ENCODE results near the gene CSTF2. TPM values are rescaled to one million over a fixed set of nuclear protein-coding genes. Genes with fewer than 3 reads are reported as not detected.

Gene CSTF2
- total and polyA plus RNA-seq, 2 donors (not counting 1 experiment from before 2014, with no cell fraction given): 11.4 to 16.3 TPM

DNA sequence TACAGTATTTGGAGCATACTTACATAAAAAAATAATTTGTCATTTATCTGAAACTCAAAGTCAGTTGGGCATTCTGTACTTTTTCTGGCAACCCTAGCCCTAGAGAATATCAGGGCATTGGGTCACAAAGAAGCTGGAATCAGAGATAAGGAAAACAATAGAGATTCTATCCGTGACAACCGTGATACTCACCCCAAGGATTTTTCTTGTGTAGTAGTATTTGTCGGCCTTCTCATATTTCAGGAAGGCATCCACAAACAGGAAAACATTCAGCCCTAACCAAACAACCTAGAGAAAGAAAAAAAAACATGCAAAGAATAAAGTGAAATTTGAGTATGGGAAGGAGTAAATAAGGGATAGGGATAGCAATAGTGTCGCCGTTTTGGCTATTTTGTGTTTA, 50.3 kb downstream of the CSTF2 start:
- H3K9ac ChIP-seq (ENCODE audit: insufficient read depth, low read length): no peak overlapping the region
- no peaks in the 10 kb centered on the region for H3K27me3 ChIP-seq (ENCODE audit: control insufficient read depth, insufficient read depth, low read length)
- H3K79me2 ChIP-seq (ENCODE audit: control insufficient read depth, insufficient read depth, low read length): no peaks in the 10 kb centered on the region
- no peak overlapping the region for H2AFZ ChIP-seq (ENCODE audit: low read length)
- no peak overlapping the region for H3K4me2 ChIP-seq (ENCODE audit: extremely low read depth, insufficient read depth, low read length)
- TF ChIP-seq, protein P1, sequence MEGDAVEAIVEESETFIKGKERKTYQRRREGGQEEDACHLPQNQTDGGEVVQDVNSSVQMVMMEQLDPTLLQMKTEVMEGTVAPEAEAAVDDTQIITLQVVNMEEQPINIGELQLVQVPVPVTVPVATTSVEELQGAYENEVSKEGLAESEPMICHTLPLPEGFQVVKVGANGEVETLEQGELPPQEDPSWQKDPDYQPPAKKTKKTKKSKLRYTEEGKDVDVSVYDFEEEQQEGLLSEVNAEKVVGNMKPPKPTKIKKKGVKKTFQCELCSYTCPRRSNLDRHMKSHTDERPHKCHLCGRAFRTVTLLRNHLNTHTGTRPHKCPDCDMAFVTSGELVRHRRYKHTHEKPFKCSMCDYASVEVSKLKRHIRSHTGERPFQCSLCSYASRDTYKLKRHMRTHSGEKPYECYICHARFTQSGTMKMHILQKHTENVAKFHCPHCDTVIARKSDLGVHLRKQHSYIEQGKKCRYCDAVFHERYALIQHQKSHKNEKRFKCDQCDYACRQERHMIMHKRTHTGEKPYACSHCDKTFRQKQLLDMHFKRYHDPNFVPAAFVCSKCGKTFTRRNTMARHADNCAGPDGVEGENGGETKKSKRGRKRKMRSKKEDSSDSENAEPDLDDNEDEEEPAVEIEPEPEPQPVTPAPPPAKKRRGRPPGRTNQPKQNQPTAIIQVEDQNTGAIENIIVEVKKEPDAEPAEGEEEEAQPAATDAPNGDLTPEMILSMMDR (conservative IDR thresholded peaks at IDR 0.05 in 1 of 2, IDR thresholded peaks at IDR 0.05 in 1 of 2; ENCODE audit: low read depth in 1 of 2, low read length in 2 of 2): no peak
- no peak for TF ChIP-seq EZH2 (IDR thresholded peaks at IDR 0.05; ENCODE audit: low read length, missing control alignments)
- H4K20me1 ChIP-seq (ENCODE audit: control insufficient read depth, extremely low read depth, insufficient read depth, low read length): no peaks in the 10 kb centered on the region
- no peaks in the 10 kb centered on the region for H3K4me1 ChIP-seq (ENCODE audit: control insufficient read depth, extremely low read depth, insufficient read depth, low read length)
- H3K9me3 ChIP-seq (ENCODE audit: control insufficient read depth, insufficient read depth, low read depth, low read length): no peaks in the 10 kb centered on the region
- H3K36me3 ChIP-seq (ENCODE audit: control insufficient read depth, insufficient read depth, low read length): no peaks in the 10 kb centered on the region
- DNase-seq (ENCODE audit: low read depth in 2 of 2): no peak
- no peak overlapping the region for H3K4me3 ChIP-seq (replicated peaks in 1 of 4; ENCODE audit: control extremely low read depth in 1 of 4, insufficient read depth in 1 of 4, low read depth in 3 of 4, low read length in 4 of 4)
- H3K27ac ChIP-seq (ENCODE audit: insufficient read depth, low read length): no peak overlapping the region

- no peak overlapping the region for H3K4me3 ChIP-seq (replicated peaks in 1 of 4; ENCODE audit: control extremely low read depth in 1 of 4, insufficient read depth in 1 of 4, low read depth in 3 of 4, low read length in 4 of 4)
These were observed 51.7 kb downstream of the CSTF2 start for GRCh38 chrX:100871594-100872560.

DNA sequence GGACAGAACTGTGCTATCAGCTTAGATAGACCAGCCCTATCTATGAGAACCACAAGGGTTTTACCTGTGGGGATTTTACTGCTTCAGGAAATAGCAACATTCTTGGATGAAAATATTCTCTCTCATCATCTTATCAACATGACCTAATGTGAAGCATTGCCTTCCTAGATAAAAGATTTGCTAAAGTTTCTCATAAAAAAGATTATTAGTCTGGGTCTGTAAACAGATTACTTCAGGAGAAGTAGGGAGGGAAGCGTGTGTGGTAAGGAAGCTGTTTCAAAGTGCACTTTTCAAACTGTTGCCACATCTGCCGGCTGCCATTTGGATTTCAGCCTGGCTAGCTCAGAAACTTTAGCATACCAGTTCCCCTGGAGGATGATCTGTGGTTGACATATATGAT, 54.1 kb downstream of the CSTF2 start, which contains the start of gene NOX1:
TSS of gene NOX1 (minus strand) at position 35 of the 400 bp plus-strand sequence. CDS start 220 bp downstream, outside the sequence.
- Histone ChIP-seq H3K4me1 (ENCODE audit: control insufficient read depth, extremely low read depth, insufficient read depth, low read length) (no peaks in the 10 kb centered on the region), H3K9ac (ENCODE audit: insufficient read depth, low read length) (no peak within 1 kb of the TSS), H3K27ac (ENCODE audit: insufficient read depth, low read length) (no peak within 1 kb of the TSS), H3K4me3 (replicated peaks in 1 of 4; ENCODE audit: control extremely low read depth in 1 of 4, insufficient read depth in 1 of 4, low read depth in 3 of 4, low read length in 4 of 4) (no peak within 1 kb of the TSS), H3K4me2 (ENCODE audit: extremely low read depth, insufficient read depth, low read length) (no peak within 1 kb of the TSS), H4K20me1 (ENCODE audit: control insufficient read depth, extremely low read depth, insufficient read depth, low read length) (no peaks in the 10 kb centered on the region), H3K79me2 (ENCODE audit: control insufficient read depth, insufficient read depth, low read length) (no peaks in the 10 kb centered on the region), H3K9me3 (ENCODE audit: control insufficient read depth, insufficient read depth, low read depth, low read length) (no peaks in the 10 kb centered on the region), H3K36me3 (ENCODE audit: control insufficient read depth, insufficient read depth, low read length) (no peaks in the 10 kb centered on the region), H3K27me3 (ENCODE audit: control insufficient read depth, insufficient read depth, low read length) (no peaks in the 10 kb centered on the region), H2AFZ (ENCODE audit: low read length) (no peak within 1 kb of the TSS)
- TF ChIP-seq, protein P1 (conservative IDR thresholded peaks at IDR 0.05 in 1 of 2, IDR thresholded peaks at IDR 0.05 in 1 of 2; ENCODE audit: low read depth in 1 of 2, low read length in 2 of 2): no peak
- no peak for TF ChIP-seq EZH2 (IDR thresholded peaks at IDR 0.05; ENCODE audit: low read length, missing control alignments)
- no peak for DNase-seq (ENCODE audit: low read depth in 2 of 2)

More at GRCh38 chrX:100871594-100872560, 51.7 kb downstream of the CSTF2 start:
- DNase-seq (ENCODE audit: low read depth in 2 of 2): peak; percentile 28 to 61
- Histone ChIP-seq H3K27me3 (ENCODE audit: control insufficient read depth, insufficient read depth, low read length) (no peaks in the 10 kb centered on the region), H3K27ac (ENCODE audit: insufficient read depth, low read length) (no peak overlapping the region), H3K79me2 (ENCODE audit: control insufficient read depth, insufficient read depth, low read length) (no peaks in the 10 kb centered on the region), H3K4me2 (ENCODE audit: extremely low read depth, insufficient read depth, low read length) (no peak overlapping the region), H3K36me3 (ENCODE audit: control insufficient read depth, insufficient read depth, low read length) (no peaks in the 10 kb centered on the region), H3K9me3 (ENCODE audit: control insufficient read depth, insufficient read depth, low read depth, low read length) (no peaks in the 10 kb centered on the region), H3K4me1 (ENCODE audit: control insufficient read depth, extremely low read depth, insufficient read depth, low read length) (no peaks in the 10 kb centered on the region), H4K20me1 (ENCODE audit: control insufficient read depth, extremely low read depth, insufficient read depth, low read length) (no peaks in the 10 kb centered on the region), H2AFZ (ENCODE audit: low read length) (no peak overlapping the region), H3K9ac (ENCODE audit: insufficient read depth, low read length) (no peak overlapping the region)
- TF ChIP-seq, protein P1 (conservative IDR thresholded peaks at IDR 0.05 in 1 of 2, IDR thresholded peaks at IDR 0.05 in 1 of 2; ENCODE audit: low read depth in 1 of 2, low read length in 2 of 2): no peak
- no peak for TF ChIP-seq EZH2 (IDR thresholded peaks at IDR 0.05; ENCODE audit: low read length, missing control alignments)
